ENCODE data around the gene HPCAL1. TPM values are rescaled to one million over a fixed set of nuclear protein-coding genes. Genes with fewer than 3 reads are reported as not detected.

HPCAL1 gene
- total and polyA plus RNA-seq, 2 donors (not counting 3 experiments of a cell fraction or from before 2014, with no cell fraction given), result 56.5 to 77.4 TPM

- no peaks in the 10 kb centered on the region for H3K27me3 ChIP-seq (ENCODE audit: control insufficient read depth in 2 of 2, insufficient read depth in 2 of 2, low read length in 2 of 2)
- no peak overlapping the region for H3K9ac ChIP-seq (replicated peaks; ENCODE audit: extremely low read depth, insufficient read depth, low read length)
- DNase-seq (ENCODE audit: low read depth, low spot score) (no peak), FAIRE-seq (no peak)
- ChIA-PET POLR2A (no interaction called here), CTCF (no interaction called here)
- H3K36me3 ChIP-seq (ENCODE audit: control insufficient read depth in 2 of 2, extremely low read depth in 1 of 2, insufficient read depth in 2 of 2, low read length in 2 of 2), result no peaks in the 10 kb centered on the region
- no peak overlapping the region for H3K4me2 ChIP-seq (ENCODE audit: insufficient read depth, low read length)
- H3K4me1 ChIP-seq (ENCODE audit: control insufficient read depth, extremely low read depth, insufficient read depth, low read length), result peaks cover 31% of the 10 kb centered on the region
- BruUV-seq (replicated peaks), result no TSS peak
- H3K9me1 ChIP-seq (replicated peaks; ENCODE audit: control insufficient read depth, extremely low read depth, insufficient read depth, low read length), result no peaks in the 10 kb centered on the region
- intact Hi-C loops (cut with micrococcal nuclease) (no loop called here), dilution Hi-C loops (cut with MboI; ENCODE audit: extremely low pct_ligation_motif_present, low sequenced_read_pairs) (no loop called here)
- peaks cover 69% of the 10 kb centered on the region for H3K79me2 ChIP-seq (ENCODE audit: control insufficient read depth, insufficient read depth, low read length)
- no peak for TF ChIP-seq GATA2 (IDR thresholded peaks at IDR 0.05; ENCODE audit: insufficient read depth, insufficient read length, low read depth, low read length)
- TF ChIP-seq JUN (IDR thresholded peaks at IDR 0.05; ENCODE audit: borderline replicate concordance, insufficient read depth, insufficient read length, low read depth), result no peak
- TF ChIP-seq MYC (IDR thresholded peaks at IDR 0.05; ENCODE audit: low read depth, low read length), result no peak
- TF ChIP-seq CTCF (IDR thresholded peaks at IDR 0.05; ENCODE audit: extremely low read depth in 1 of 2, insufficient read depth in 1 of 2, low read depth in 1 of 2, low read length in 2 of 2), result no peak
- TF ChIP-seq POLR2AphosphoS5 (IDR thresholded peaks at IDR 0.05; ENCODE audit: insufficient read depth, low read depth, low read length), result no peak
- TF ChIP-seq MAX (IDR thresholded peaks at IDR 0.05; ENCODE audit: insufficient read depth, insufficient read length), result no peak
- TF ChIP-seq EZH2 (IDR thresholded peaks at IDR 0.05; ENCODE audit: borderline replicate concordance, low read depth, low read length, severe bottlenecking), result no peak
- TF ChIP-seq FOS (IDR thresholded peaks at IDR 0.05; ENCODE audit: borderline replicate concordance, insufficient read depth, low read length), result no peak
- TF ChIP-seq POLR2A (IDR thresholded peaks at IDR 0.05; ENCODE audit: low read depth, low read length), result no peak
- no peaks in the 10 kb centered on the region for H3K9me3 ChIP-seq (replicated peaks; ENCODE audit: control insufficient read depth, insufficient read depth, low read length)
- no peak overlapping the region for H2AFZ ChIP-seq (ENCODE audit: low read depth, low read length)
- H3K27ac ChIP-seq (ENCODE audit: insufficient read depth, low read depth, low read length), result no peak overlapping the region
- H3K4me3 ChIP-seq (replicated peaks in 1 of 3; ENCODE audit: insufficient read depth in 1 of 3, low read depth in 1 of 3, low read length in 3 of 3), result no peak overlapping the region
- H4K20me1 ChIP-seq (replicated peaks; ENCODE audit: control insufficient read depth, extremely low read depth, insufficient read depth, low read length), result no peaks in the 10 kb centered on the region
These were observed 43.1 kb downstream of the HPCAL1 start for GRCh38 chr2:10345813-10346212.

Measured in endothelial cell of umbilical vein (primary cell).